ENCODE results near the gene CLTB.
"Not testable (repeated sequence)": the region's sequence is repeated elsewhere in the genome, so short reads cannot be mapped to it uniquely, and the experiment has no call there.

CLTB gene

DNA sequence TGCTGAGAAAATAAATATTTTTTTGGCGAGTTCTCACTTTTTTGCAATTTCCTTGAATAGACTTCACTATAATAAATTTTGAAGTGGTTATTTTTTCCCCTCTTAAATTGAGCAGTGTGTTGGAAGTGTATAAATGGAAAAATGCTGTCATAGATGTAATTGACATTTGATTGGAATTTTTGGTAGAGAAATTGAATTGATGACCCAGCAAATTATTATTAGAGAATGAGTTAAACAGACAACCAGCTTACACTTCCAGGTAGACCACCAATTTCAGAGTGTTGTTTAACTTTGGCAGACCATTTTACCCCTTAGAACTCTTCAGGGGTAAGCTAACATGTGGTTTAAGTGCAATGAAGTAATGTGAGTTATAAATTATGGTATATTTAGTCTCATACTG, 33.7 kb upstream of the CLTB start:
- ChIA-PET CTCF (no interaction called here), POLR2A (no interaction called here)
- TF ChIP-seq NFRKB (IDR thresholded peaks at IDR 0.05): no peak
- no peak for TF ChIP-seq FOXM1 (IDR thresholded peaks at IDR 0.05; ENCODE audit: borderline replicate concordance)
- TF ChIP-seq ELF4 (IDR thresholded peaks at IDR 0.05): no peak
- TF ChIP-seq FOXA1 (IDR thresholded peaks at IDR 0.05): no peak
- TF ChIP-seq BHLHE40 (IDR thresholded peaks at IDR 0.05; ENCODE audit: borderline replicate concordance): no peak
- no peak for TF ChIP-seq SP1 (IDR thresholded peaks at IDR 0.05)
- TF ChIP-seq LEF1 (IDR thresholded peaks at IDR 0.05; ENCODE audit: borderline replicate concordance): no peak
- TF ChIP-seq TARDBP (IDR thresholded peaks at IDR 0.05): no peak
- no peak for TF ChIP-seq SUZ12 (IDR thresholded peaks at IDR 0.05)
- TF ChIP-seq CTBP1 (IDR thresholded peaks at IDR 0.05; ENCODE audit: borderline replicate concordance): no peak
- no peak for TF ChIP-seq ZNF384 (IDR thresholded peaks at IDR 0.05)
- no peak for TF ChIP-seq HDGF (IDR thresholded peaks at IDR 0.05; ENCODE audit: borderline replicate concordance)
- TF ChIP-seq ARNT (IDR thresholded peaks at IDR 0.05): no peak
- no peak for TF ChIP-seq L3MBTL2 (conservative IDR thresholded peaks at IDR 0.05)
- no peak for TF ChIP-seq FOXK2 (IDR thresholded peaks at IDR 0.05)
- no peak for DNase-seq (ENCODE audit: extremely low spot score)

DNA sequence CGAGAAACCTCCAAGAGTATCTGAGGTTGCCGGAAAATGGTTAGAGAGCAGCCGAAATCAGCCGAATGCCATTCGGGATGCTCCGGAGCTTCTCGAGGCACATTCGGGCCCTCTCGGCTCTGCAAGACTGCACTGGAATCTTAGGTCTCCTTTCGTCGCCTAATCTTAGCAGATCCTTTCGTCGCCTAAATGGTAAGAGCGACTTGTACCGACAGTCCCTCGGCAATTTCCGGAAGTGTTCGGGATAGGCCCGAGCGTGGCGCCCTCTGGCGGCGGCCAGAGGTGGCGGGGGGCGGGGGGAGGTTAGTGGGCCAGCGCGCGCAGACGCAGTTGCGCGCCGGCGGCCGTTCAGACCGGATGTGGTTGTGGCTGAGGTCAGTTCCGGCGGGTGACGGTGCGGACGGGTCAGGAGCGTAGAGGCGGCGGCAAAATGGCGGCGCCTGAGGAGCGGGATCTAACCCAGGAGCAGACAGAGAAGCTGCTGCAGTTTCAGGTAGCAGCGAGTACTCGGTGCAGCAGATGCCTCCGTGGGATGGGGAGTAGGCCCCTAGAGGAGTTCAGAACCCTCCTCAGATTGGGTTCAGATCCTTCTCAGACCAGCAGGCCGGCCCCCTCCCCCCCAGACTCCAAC, 31.8 kb upstream of the CLTB start, which contains the start of gene FAF2:
TSS of gene FAF2 (plus strand) at position 408 of the 631 bp plus-strand sequence. CDS start at position 431, 23 bp downstream.
- CTCF ChIA-PET: interaction anchor here (0.6 to 1.8 kb wide), 20 partner anchors 8 to 718 kb away, joined by 3 to 8 read pairs (median 4); partner anchors contain the start of genes CLTB and RNF44
- peak; percentile 100 for DNase-seq (ENCODE audit: extremely low spot score)
- TF ChIP-seq NFRKB (IDR thresholded peaks at IDR 0.05) (no peak; the same call in 1 of the 2 replicates), PKNOX1 (IDR thresholded peaks at IDR 0.05) (peak; percentile 85)
- POLR2A ChIA-PET: interaction anchor here (0.7 to 2.3 kb wide), 22 partner anchors 9 to 104 kb away, joined by 3 to 27 read pairs (median 4); partner anchors contain the start of genes HIGD2A, NOP16 and RNF44

DNA sequence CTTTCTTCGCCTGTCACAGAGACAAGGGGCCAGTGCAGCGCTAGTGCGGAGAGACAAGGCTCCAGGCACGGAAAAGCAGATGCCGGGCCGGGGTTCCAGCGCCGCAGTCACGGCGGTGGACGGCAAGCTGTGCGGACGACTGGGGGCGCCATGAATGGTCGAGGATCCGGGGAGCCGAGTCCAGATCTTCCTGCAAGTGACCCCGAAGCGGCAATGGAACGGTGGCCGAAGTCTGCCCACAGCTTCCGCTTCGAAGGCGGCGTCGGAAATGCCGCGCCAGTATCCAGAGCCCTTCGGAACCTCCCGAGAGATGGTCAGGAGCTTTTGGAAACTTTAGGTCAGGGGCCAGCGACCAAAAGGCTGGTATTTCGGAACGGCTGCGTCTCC, 31.2 kb upstream of the CLTB start:
- TF ChIP-seq FOXM1 (IDR thresholded peaks at IDR 0.05; ENCODE audit: borderline replicate concordance) (no peak), LEF1 (IDR thresholded peaks at IDR 0.05; ENCODE audit: borderline replicate concordance) (no peak), NFRKB (IDR thresholded peaks at IDR 0.05) (no peak), L3MBTL2 (conservative IDR thresholded peaks at IDR 0.05) (no peak; the same call in 1 of the 2 replicates), CTBP1 (IDR thresholded peaks at IDR 0.05; ENCODE audit: borderline replicate concordance) (no peak), TARDBP (IDR thresholded peaks at IDR 0.05) (no peak), ARNT (IDR thresholded peaks at IDR 0.05) (no peak), BHLHE40 (IDR thresholded peaks at IDR 0.05; ENCODE audit: borderline replicate concordance) (no peak)
- POLR2A ChIA-PET: interaction anchor here (0.7 to 2.3 kb wide), 21 partner anchors 9 to 105 kb away, joined by 3 to 27 read pairs (median 4); partner anchors contain the start of gene RNF44
- CTCF ChIA-PET: interaction anchor here (0.6 to 1.8 kb wide), 19 partner anchors 8 to 718 kb away, joined by 3 to 8 read pairs (median 4); partner anchors contain the start of genes CLTB and RNF44
- DNase-seq (ENCODE audit: extremely low spot score): peak; percentile 48

DNA sequence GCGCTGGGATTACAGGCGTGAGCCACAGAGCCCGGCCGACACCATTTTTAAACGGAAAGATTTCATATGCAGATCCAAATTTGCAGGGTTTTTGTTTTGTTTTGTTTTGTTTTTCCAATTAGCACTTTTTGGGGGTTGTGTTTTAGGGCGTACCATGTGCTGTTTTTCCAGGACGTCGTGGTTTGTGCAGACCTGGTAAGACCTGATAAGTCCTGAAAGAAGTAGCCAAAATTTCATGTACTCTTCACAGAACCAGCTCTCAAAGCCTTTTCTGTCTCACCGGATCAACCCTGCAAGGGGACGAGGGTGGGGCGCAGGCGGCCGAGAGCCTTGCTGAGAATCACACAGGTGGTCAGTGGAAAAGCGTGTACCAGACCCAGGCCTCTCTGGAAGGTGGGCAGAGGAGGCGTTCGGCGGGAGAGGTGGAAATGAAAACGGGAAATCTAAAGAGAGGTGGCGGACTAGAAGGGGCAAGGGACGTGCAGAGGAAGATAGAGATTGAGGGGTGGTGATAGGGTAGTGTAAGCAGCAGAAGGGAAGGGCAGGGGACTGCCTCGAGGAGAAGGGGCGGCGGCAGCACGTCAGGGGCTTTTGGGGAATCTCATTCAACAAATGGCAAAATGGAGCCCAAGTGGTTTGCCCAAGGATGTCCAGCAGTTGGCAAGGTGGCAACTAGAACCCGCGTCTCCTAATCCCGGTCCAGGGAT, 30.7 kb upstream of the CLTB start:
- ChIA-PET POLR2A (interaction anchor here (0.7 to 2.3 kb wide), 17 partner anchors 12 to 105 kb away, joined by 3 to 27 read pairs (median 5); partner anchors contain the start of gene RNF44), CTCF (interaction anchor here (0.6 to 1.8 kb wide), 18 partner anchors 8 to 717 kb away, joined by 3 to 8 read pairs (median 4); partner anchors contain the start of genes CLTB and RNF44)
- peak; percentile 54; the same call in 1 of the 2 replicates for TF ChIP-seq L3MBTL2 (conservative IDR thresholded peaks at IDR 0.05)
- TF ChIP-seq FOXK2 (IDR thresholded peaks at IDR 0.05): no peak
- no peak for DNase-seq (ENCODE audit: extremely low spot score)

DNA sequence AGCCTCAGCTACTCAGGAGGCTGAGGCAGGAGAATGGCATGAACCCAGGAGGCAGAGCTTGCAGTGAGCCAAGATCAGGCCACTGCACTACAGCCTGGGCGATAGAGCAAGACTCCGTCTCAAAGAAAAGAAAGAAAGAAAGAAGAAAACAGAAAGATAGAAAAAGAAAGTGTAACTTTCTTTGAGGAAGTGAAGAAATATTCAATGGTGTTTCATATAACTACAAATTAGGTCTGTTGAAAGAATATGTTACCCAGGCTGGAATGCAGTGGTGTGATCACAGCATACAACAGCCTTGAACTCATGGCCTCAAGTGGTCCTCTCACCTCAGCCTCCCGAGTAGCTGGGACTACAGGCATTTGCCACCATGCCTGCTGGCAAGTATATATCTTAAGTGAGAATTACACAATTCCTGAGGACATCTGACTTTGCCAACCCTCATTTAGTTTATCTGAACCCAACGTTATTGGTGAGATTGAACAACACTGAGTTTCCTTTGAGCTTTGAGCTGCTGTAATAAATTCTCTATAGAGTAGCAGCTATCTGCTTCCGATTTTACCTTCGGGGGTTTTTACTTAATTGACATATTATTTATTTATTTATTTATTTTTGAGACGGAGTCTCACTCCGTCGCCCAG, 29.8 kb upstream of the CLTB start:
- ChIA-PET POLR2A (no interaction called here), CTCF (no interaction called here)
- TF ChIP-seq TARDBP (IDR thresholded peaks at IDR 0.05) (no peak), FOXK2 (IDR thresholded peaks at IDR 0.05) (no peak), ZNF384 (IDR thresholded peaks at IDR 0.05) (no peak), FOXA1 (IDR thresholded peaks at IDR 0.05) (no peak), CTBP1 (IDR thresholded peaks at IDR 0.05; ENCODE audit: borderline replicate concordance) (no peak), HDGF (IDR thresholded peaks at IDR 0.05; ENCODE audit: borderline replicate concordance) (no peak), ARNT (IDR thresholded peaks at IDR 0.05) (no peak), FOXM1 (IDR thresholded peaks at IDR 0.05; ENCODE audit: borderline replicate concordance) (no peak), SP1 (IDR thresholded peaks at IDR 0.05) (no peak), BHLHE40 (IDR thresholded peaks at IDR 0.05; ENCODE audit: borderline replicate concordance) (no peak), PKNOX1 (IDR thresholded peaks at IDR 0.05) (no peak), NFRKB (IDR thresholded peaks at IDR 0.05) (no peak), ELF4 (IDR thresholded peaks at IDR 0.05) (no peak), SUZ12 (IDR thresholded peaks at IDR 0.05) (no peak), L3MBTL2 (conservative IDR thresholded peaks at IDR 0.05) (no peak)
- DNase-seq (ENCODE audit: extremely low spot score): no peak

GRCh38 chr5:176444742-176445141, 28.4 kb upstream of the CLTB start:
- CTCF ChIA-PET: no interaction called here
- POLR2A ChIA-PET: no interaction called here

DNA sequence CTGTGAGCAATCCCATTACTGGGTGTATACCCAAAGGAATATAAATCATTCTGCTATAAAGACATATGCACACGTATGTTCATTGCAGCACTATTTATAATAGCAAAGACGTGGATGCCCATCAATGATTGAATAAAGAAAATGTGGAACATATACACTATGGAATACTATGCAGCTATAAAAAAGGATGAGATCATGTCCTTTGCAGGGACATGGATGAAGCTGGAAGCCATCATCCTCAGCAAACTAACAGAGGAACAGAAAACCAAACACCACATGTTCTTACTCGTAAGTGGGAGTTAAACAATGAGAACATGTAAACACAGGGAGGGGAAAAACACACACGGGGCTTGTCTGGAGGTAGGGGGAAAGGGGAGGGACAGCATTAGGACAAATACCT, 26.6 kb upstream of the CLTB start:
- CTCF ChIA-PET: interaction anchor here (0.6 kb wide), 1 partner anchor 18 kb away, joined by 3 read pairs; no protein-coding TSS in a partner anchor
- POLR2A ChIA-PET; DNase-seq (ENCODE audit: extremely low spot score): not testable (repeated sequence)

More at GRCh38 chr5:176444742-176445141, 28.4 kb upstream of the CLTB start:
- TF ChIP-seq SP1 (IDR thresholded peaks at IDR 0.05) (no peak), TARDBP (IDR thresholded peaks at IDR 0.05) (no peak), NFRKB (IDR thresholded peaks at IDR 0.05) (no peak), LEF1 (IDR thresholded peaks at IDR 0.05; ENCODE audit: borderline replicate concordance) (no peak), FOXM1 (IDR thresholded peaks at IDR 0.05; ENCODE audit: borderline replicate concordance) (no peak), SUZ12 (IDR thresholded peaks at IDR 0.05) (no peak), BHLHE40 (IDR thresholded peaks at IDR 0.05; ENCODE audit: borderline replicate concordance) (no peak), PKNOX1 (IDR thresholded peaks at IDR 0.05) (no peak), ARNT (IDR thresholded peaks at IDR 0.05) (no peak), FOXK2 (IDR thresholded peaks at IDR 0.05) (no peak), CTBP1 (IDR thresholded peaks at IDR 0.05; ENCODE audit: borderline replicate concordance) (no peak), ELF4 (IDR thresholded peaks at IDR 0.05) (no peak), HDGF (IDR thresholded peaks at IDR 0.05; ENCODE audit: borderline replicate concordance) (no peak), ZNF384 (IDR thresholded peaks at IDR 0.05) (no peak), L3MBTL2 (conservative IDR thresholded peaks at IDR 0.05) (no peak), FOXA1 (IDR thresholded peaks at IDR 0.05) (no peak)
- DNase-seq (ENCODE audit: extremely low spot score): no peak
